ENCODE data around the gene NDUFAF4. TPM values are rescaled to one million over a fixed set of nuclear protein-coding genes. Genes with fewer than 3 reads are reported as not detected.

Gene NDUFAF4
- total and polyA plus RNA-seq, 7 donors, result 15.1 to 38.1 (median 29.9) TPM

GRCh38 chr6:96939007-96939805 is 41.5 kb upstream of the NDUFAF4 start:
- no peaks in the 10 kb centered on the region for H3K27me3 ChIP-seq
- intact Hi-C loops (cut with DNase I), result no loop called here
- no peaks in the 10 kb centered on the region for H3K9me3 ChIP-seq
- no peaks in the 10 kb centered on the region for H3K4me1 ChIP-seq
- H3K27ac ChIP-seq, result no peak overlapping the region
- no peak for DNase-seq
- H3K36me3 ChIP-seq, result no peaks in the 10 kb centered on the region
- H3K4me3 ChIP-seq, result no peak overlapping the region
- WGBS, 2 donors, result 75 to 78% methylated on average over 4 of the region's 4 CpGs
- TF ChIP-seq EP300 (IDR thresholded peaks at IDR 0.05), result no peak
- TF ChIP-seq CTCF (IDR thresholded peaks at IDR 0.05), result no peak
- TF ChIP-seq POLR2A (IDR thresholded peaks at IDR 0.05), result no peak
- TF ChIP-seq POLR2AphosphoS5 (IDR thresholded peaks at IDR 0.05), result no peak

- DNase-seq, result no peak
- 78 to 93% methylated on average over 4 of the region's 4 CpGs for WGBS, 2 donors
- Histone ChIP-seq H3K4me3 (no peak overlapping the region), H3K36me3 (no peaks in the 10 kb centered on the region), H3K4me1 (no peaks in the 10 kb centered on the region), H3K27me3 (no peaks in the 10 kb centered on the region), H3K27ac (no peak overlapping the region), H3K9me3 (no peaks in the 10 kb centered on the region)
- no peak for TF ChIP-seq POLR2A (IDR thresholded peaks at IDR 0.05)
- intact Hi-C loops (cut with DNase I), result no loop called here
These were observed 36.4 kb upstream of the NDUFAF4 start for GRCh38 chr6:96934087-96934486.

GRCh38 chr6:96931198-96931597 is 33.5 kb upstream of the NDUFAF4 start:
- Histone ChIP-seq H3K27me3 (no peaks in the 10 kb centered on the region), H3K4me3 (no peak overlapping the region), H3K27ac (no peak overlapping the region), H3K4me1 (no peaks in the 10 kb centered on the region), H3K36me3 (no peaks in the 10 kb centered on the region), H3K9me3 (no peaks in the 10 kb centered on the region)
- TF ChIP-seq CTCF (IDR thresholded peaks at IDR 0.05), result no peak
- no peak for TF ChIP-seq POLR2AphosphoS5 (IDR thresholded peaks at IDR 0.05)
- no peak for TF ChIP-seq POLR2A (IDR thresholded peaks at IDR 0.05)
- TF ChIP-seq EP300 (IDR thresholded peaks at IDR 0.05), result no peak
- DNase-seq, result no peak
- WGBS, 2 donors, result 84 to 89% methylated on average over 2 of the region's 2 CpGs
- intact Hi-C loops (cut with DNase I), result no loop called here

- intact Hi-C loops (cut with DNase I), result no loop called here
- Histone ChIP-seq H3K9me3 (no peaks in the 10 kb centered on the region), H3K4me3 (no peak overlapping the region), H3K27ac (no peak overlapping the region), H3K4me1 (peaks cover 0 to 5% (median 5%) of the 10 kb centered on the region in 4 donors), H3K27me3 (no peaks in the 10 kb centered on the region), H3K36me3 (no peaks in the 10 kb centered on the region)
- DNase-seq, result no peak
- TF ChIP-seq POLR2AphosphoS5 (IDR thresholded peaks at IDR 0.05) (no peak), POLR2A (IDR thresholded peaks at IDR 0.05) (no peak), EP300 (IDR thresholded peaks at IDR 0.05) (no peak), CTCF (IDR thresholded peaks at IDR 0.05) (no peak)
- 59 to 71% methylated on average over 2 of the region's 2 CpGs for WGBS, 2 donors
These were observed 32.0 kb upstream of the NDUFAF4 start for GRCh38 chr6:96929741-96930140.

- Histone ChIP-seq H3K9me3 (no peaks in the 10 kb centered on the region), H3K4me3 (no peak overlapping the region), H3K4me1 (peaks cover 0 to 11% (median 5%) of the 10 kb centered on the region in 4 donors), H3K27me3 (no peaks in the 10 kb centered on the region), H3K36me3 (no peaks in the 10 kb centered on the region), H3K27ac (no peak overlapping the region)
- no peak for TF ChIP-seq EP300 (IDR thresholded peaks at IDR 0.05)
- no peak for TF ChIP-seq CTCF (IDR thresholded peaks at IDR 0.05)
- no peak for TF ChIP-seq POLR2AphosphoS5 (IDR thresholded peaks at IDR 0.05)
- no peak for TF ChIP-seq POLR2A (IDR thresholded peaks at IDR 0.05)
- intact Hi-C loops (cut with DNase I), result no loop called here
- 93 to 95% methylated on average over 4 of the region's 4 CpGs for WGBS, 2 donors
- DNase-seq, result no peak
These were observed 30.0 kb upstream of the NDUFAF4 start for GRCh38 chr6:96927660-96928059.

All from sigmoid colon (tissue), 7 donors.